Measurements from ENCODE around the gene MOB3B.

MOB3B gene

GRCh38 chr9:27369591-27369990 is 160.0 kb downstream of the MOB3B start:
- H3K36me3 ChIP-seq (ENCODE audit: low read depth), result no peaks in the 10 kb centered on the region
- no peaks in the 10 kb centered on the region for H3K27me3 ChIP-seq (ENCODE audit: insufficient read depth, poor library complexity, severe bottlenecking)
- H3K4me3 ChIP-seq (ENCODE audit: severe bottlenecking), result no peak overlapping the region
- ATAC-seq (ENCODE audit: low read depth) (no peak), DNase-seq (ENCODE audit: low spot score) (no peak)
- no peak overlapping the region for H3K27ac ChIP-seq (ENCODE audit: poor library complexity, severe bottlenecking)
- no peak for TF ChIP-seq CTCF (IDR thresholded peaks at IDR 0.05; ENCODE audit: poor library complexity, severe bottlenecking)
- H3K4me1 ChIP-seq (ENCODE audit: insufficient read depth, poor library complexity, severe bottlenecking), result peaks cover 15% of the 10 kb centered on the region
- H3K9me3 ChIP-seq (ENCODE audit: severe bottlenecking), result no peaks in the 10 kb centered on the region

- no peak for DNase-seq (ENCODE audit: low spot score)
- no peak for ATAC-seq (ENCODE audit: low read depth)
- Histone ChIP-seq H3K27me3 (ENCODE audit: insufficient read depth, poor library complexity, severe bottlenecking) (no peaks in the 10 kb centered on the region), H3K4me1 (ENCODE audit: insufficient read depth, poor library complexity, severe bottlenecking) (peaks cover 19% of the 10 kb centered on the region), H3K27ac (ENCODE audit: poor library complexity, severe bottlenecking) (no peak overlapping the region), H3K36me3 (ENCODE audit: low read depth) (no peaks in the 10 kb centered on the region), H3K9me3 (ENCODE audit: severe bottlenecking) (no peaks in the 10 kb centered on the region), H3K4me3 (ENCODE audit: severe bottlenecking) (no peak overlapping the region)
- TF ChIP-seq CTCF (IDR thresholded peaks at IDR 0.05; ENCODE audit: poor library complexity, severe bottlenecking), result no peak
Observed at GRCh38 chr9:27368316-27368985, 161.2 kb downstream of the MOB3B start.

- no peak for ATAC-seq (ENCODE audit: low read depth)
- H3K4me3 ChIP-seq (ENCODE audit: severe bottlenecking), result no peak overlapping the region
- no peak for DNase-seq (ENCODE audit: low spot score)
- no peaks in the 10 kb centered on the region for H3K36me3 ChIP-seq (ENCODE audit: low read depth)
- H3K27me3 ChIP-seq (ENCODE audit: insufficient read depth, poor library complexity, severe bottlenecking), result no peaks in the 10 kb centered on the region
- H3K9me3 ChIP-seq (ENCODE audit: severe bottlenecking), result no peaks in the 10 kb centered on the region
- H3K4me1 ChIP-seq (ENCODE audit: insufficient read depth, poor library complexity, severe bottlenecking), result peaks cover 25% of the 10 kb centered on the region
- no peak for TF ChIP-seq CTCF (IDR thresholded peaks at IDR 0.05; ENCODE audit: poor library complexity, severe bottlenecking)
- no peak overlapping the region for H3K27ac ChIP-seq (ENCODE audit: poor library complexity, severe bottlenecking)
Observed at GRCh38 chr9:27367921-27368315, 161.7 kb downstream of the MOB3B start.

- H3K27ac ChIP-seq (ENCODE audit: poor library complexity, severe bottlenecking), result no peak overlapping the region
- no peaks in the 10 kb centered on the region for H3K9me3 ChIP-seq (ENCODE audit: severe bottlenecking)
- no peak for ATAC-seq (ENCODE audit: low read depth)
- H3K36me3 ChIP-seq (ENCODE audit: low read depth), result no peaks in the 10 kb centered on the region
- H3K27me3 ChIP-seq (ENCODE audit: insufficient read depth, poor library complexity, severe bottlenecking), result no peaks in the 10 kb centered on the region
- H3K4me1 ChIP-seq (ENCODE audit: insufficient read depth, poor library complexity, severe bottlenecking), result peaks cover 29% of the 10 kb centered on the region
- no peak for DNase-seq (ENCODE audit: low spot score)
- no peak overlapping the region for H3K4me3 ChIP-seq (ENCODE audit: severe bottlenecking)
- TF ChIP-seq CTCF (IDR thresholded peaks at IDR 0.05; ENCODE audit: poor library complexity, severe bottlenecking), result no peak
Observed at GRCh38 chr9:27367175-27367798, 162.3 kb downstream of the MOB3B start.
